Measurements from ENCODE around the gene LINGO1. TPM values are rescaled to one million over a fixed set of nuclear protein-coding genes. Genes with fewer than 3 reads are reported as not detected.

The LINGO1 gene
- total and polyA plus RNA-seq, 2 donors (not counting 3 experiments of a cell fraction or from before 2014, with no cell fraction given) = 0.15 to 0.33 TPM

- H3K4me2 ChIP-seq (ENCODE audit: insufficient read depth, low read length) = no peak overlapping the region
- no peak overlapping the region for H3K9ac ChIP-seq (replicated peaks; ENCODE audit: extremely low read depth, insufficient read depth, low read length)
- no peak for DNase-seq (ENCODE audit: low read depth, low spot score)
- TF ChIP-seq MYC (IDR thresholded peaks at IDR 0.05; ENCODE audit: low read depth, low read length) = no peak
- no peak for TF ChIP-seq POLR2A (IDR thresholded peaks at IDR 0.05; ENCODE audit: low read depth, low read length)
- no peak for TF ChIP-seq MAX (IDR thresholded peaks at IDR 0.05; ENCODE audit: insufficient read depth, insufficient read length)
- TF ChIP-seq JUN (IDR thresholded peaks at IDR 0.05; ENCODE audit: borderline replicate concordance, insufficient read depth, insufficient read length, low read depth) = no peak
- H3K4me3 ChIP-seq (replicated peaks in 1 of 3; ENCODE audit: insufficient read depth in 1 of 3, low read depth in 1 of 3, low read length in 3 of 3) = no peak overlapping the region
- intact Hi-C loops (cut with micrococcal nuclease) = no loop called here
- H3K9me1 ChIP-seq (replicated peaks; ENCODE audit: control insufficient read depth, extremely low read depth, insufficient read depth, low read length) = no peaks in the 10 kb centered on the region
- H3K27ac ChIP-seq (ENCODE audit: insufficient read depth, low read depth, low read length) = no peak overlapping the region
- H3K79me2 ChIP-seq (ENCODE audit: control insufficient read depth, insufficient read depth, low read length) = no peaks in the 10 kb centered on the region
- ChIA-PET CTCF (interaction anchor here (4.1 kb wide), 1 partner anchor 10 kb away, joined by 29 read pairs; the partner anchor contains the start of gene LINGO1), POLR2A (no interaction called here)
- no peak overlapping the region for H2AFZ ChIP-seq (ENCODE audit: low read depth, low read length)
- H3K27me3 ChIP-seq (ENCODE audit: control insufficient read depth in 2 of 2, insufficient read depth in 2 of 2, low read length in 2 of 2) = peaks cover 4 to 6% of the 10 kb centered on the region in 2 experiments
- no peaks in the 10 kb centered on the region for H3K36me3 ChIP-seq (ENCODE audit: control insufficient read depth in 2 of 2, extremely low read depth in 1 of 2, insufficient read depth in 2 of 2, low read length in 2 of 2)
- no peak for FAIRE-seq
- no peaks in the 10 kb centered on the region for H3K9me3 ChIP-seq (replicated peaks; ENCODE audit: control insufficient read depth, insufficient read depth, low read length)
- dilution Hi-C loops (cut with MboI; ENCODE audit: extremely low pct_ligation_motif_present, low sequenced_read_pairs) = no loop called here
- BruUV-seq (replicated peaks) = no TSS peak
- H4K20me1 ChIP-seq (replicated peaks; ENCODE audit: control insufficient read depth, extremely low read depth, insufficient read depth, low read length) = no peaks in the 10 kb centered on the region
- H3K4me1 ChIP-seq (ENCODE audit: control insufficient read depth, extremely low read depth, insufficient read depth, low read length) = no peaks in the 10 kb centered on the region
Observed at GRCh38 chr15:77623755-77624524, 8.8 kb downstream of the LINGO1 start.

GRCh38 chr15:77622934-77623754, 9.6 kb downstream of the LINGO1 start:
- Histone ChIP-seq H4K20me1 (replicated peaks; ENCODE audit: control insufficient read depth, extremely low read depth, insufficient read depth, low read length) (no peaks in the 10 kb centered on the region), H3K4me3 (replicated peaks in 1 of 3; ENCODE audit: insufficient read depth in 1 of 3, low read depth in 1 of 3, low read length in 3 of 3) (no peak overlapping the region), H3K9me3 (replicated peaks; ENCODE audit: control insufficient read depth, insufficient read depth, low read length) (no peaks in the 10 kb centered on the region), H3K4me2 (ENCODE audit: insufficient read depth, low read length) (no peak overlapping the region), H3K9me1 (replicated peaks; ENCODE audit: control insufficient read depth, extremely low read depth, insufficient read depth, low read length) (no peaks in the 10 kb centered on the region), H3K27ac (ENCODE audit: insufficient read depth, low read depth, low read length) (no peak overlapping the region), H3K4me1 (ENCODE audit: control insufficient read depth, extremely low read depth, insufficient read depth, low read length) (no peaks in the 10 kb centered on the region), H3K36me3 (ENCODE audit: control insufficient read depth in 2 of 2, extremely low read depth in 1 of 2, insufficient read depth in 2 of 2, low read length in 2 of 2) (no peaks in the 10 kb centered on the region), H3K27me3 (ENCODE audit: control insufficient read depth in 2 of 2, insufficient read depth in 2 of 2, low read length in 2 of 2) (peaks cover 0 to 2% of the 10 kb centered on the region in 2 experiments), H3K9ac (replicated peaks; ENCODE audit: extremely low read depth, insufficient read depth, low read length) (no peak overlapping the region), H2AFZ (ENCODE audit: low read depth, low read length) (no peak overlapping the region), H3K79me2 (ENCODE audit: control insufficient read depth, insufficient read depth, low read length) (no peaks in the 10 kb centered on the region)
- BruUV-seq (replicated peaks) = no TSS peak
- POLR2A ChIA-PET = no interaction called here
- no peak for DNase-seq (ENCODE audit: low read depth, low spot score)
- TF ChIP-seq FOS (IDR thresholded peaks at IDR 0.05; ENCODE audit: borderline replicate concordance, insufficient read depth, low read length) = no peak
- no peak for TF ChIP-seq JUN (IDR thresholded peaks at IDR 0.05; ENCODE audit: borderline replicate concordance, insufficient read depth, insufficient read length, low read depth)
- no peak for TF ChIP-seq POLR2AphosphoS5 (IDR thresholded peaks at IDR 0.05; ENCODE audit: insufficient read depth, low read depth, low read length)
- TF ChIP-seq EZH2 (IDR thresholded peaks at IDR 0.05; ENCODE audit: borderline replicate concordance, low read depth, low read length, severe bottlenecking) = no peak
- TF ChIP-seq POLR2A (IDR thresholded peaks at IDR 0.05; ENCODE audit: low read depth, low read length) = no peak
- TF ChIP-seq GATA2 (IDR thresholded peaks at IDR 0.05; ENCODE audit: insufficient read depth, insufficient read length, low read depth, low read length) = no peak
- TF ChIP-seq CTCF (IDR thresholded peaks at IDR 0.05; ENCODE audit: extremely low read depth in 1 of 2, insufficient read depth in 1 of 2, low read depth in 1 of 2, low read length in 2 of 2) = no peak
- no peak for TF ChIP-seq MYC (IDR thresholded peaks at IDR 0.05; ENCODE audit: low read depth, low read length)
- no peak for TF ChIP-seq MAX (IDR thresholded peaks at IDR 0.05; ENCODE audit: insufficient read depth, insufficient read length)
- dilution Hi-C loops (cut with MboI; ENCODE audit: extremely low pct_ligation_motif_present, low sequenced_read_pairs) (no loop called here), intact Hi-C loops (cut with micrococcal nuclease) (no loop called here)
- no peak for FAIRE-seq
- CTCF ChIA-PET = interaction anchor here (1.3 to 4.1 kb wide), 2 partner anchors 10 to 80 kb away, joined by 4 to 29 read pairs; partner anchors contain the start of gene LINGO1

Measured in endothelial cell of umbilical vein (primary cell).